Measurements from ENCODE around the gene ABHD2.
"Not testable (repeated sequence)": the region's sequence is repeated elsewhere in the genome, so short reads cannot be mapped to it uniquely, and the experiment has no call there.

ABHD2 gene

DNA sequence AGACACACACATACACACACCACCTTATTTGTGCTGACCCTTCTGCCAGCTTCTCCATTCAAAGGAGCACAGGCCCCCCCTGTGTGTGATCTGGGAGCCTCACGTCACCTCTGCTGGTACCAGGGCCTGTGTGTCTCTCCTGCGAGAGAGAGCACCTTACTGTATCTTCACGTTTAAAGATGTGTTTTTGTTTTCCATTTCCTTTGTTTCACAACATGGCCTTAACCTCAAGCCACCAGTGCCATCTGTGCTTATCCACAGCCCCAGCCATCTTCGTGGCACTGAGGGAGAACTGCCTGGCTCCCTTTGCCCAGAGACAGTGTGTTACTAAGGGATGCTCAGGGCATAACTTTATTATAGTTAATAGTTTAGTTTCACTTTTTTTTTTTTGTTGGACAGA is 52.3 kb downstream of the ABHD2 start:
- DNase-seq: no peak

DNA sequence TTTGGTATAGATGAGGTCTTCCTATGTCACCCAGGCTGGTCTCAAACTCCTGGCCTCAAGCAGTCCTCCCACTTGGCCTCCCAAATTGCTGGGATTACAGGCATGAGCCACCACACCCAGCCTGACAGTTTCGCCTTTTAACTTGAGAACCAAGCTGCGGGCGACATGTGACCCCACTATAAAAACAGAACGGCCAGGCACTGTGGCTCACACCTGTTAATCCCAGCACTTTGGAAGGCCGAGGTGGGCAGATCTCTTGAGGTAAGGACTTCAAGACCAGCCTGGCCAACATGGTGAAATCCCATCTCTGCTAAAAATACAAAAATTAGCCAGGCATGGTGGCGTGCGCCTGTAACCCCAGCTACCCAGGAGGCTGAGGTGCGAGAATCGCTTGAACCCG is 52.9 kb downstream of the ABHD2 start:
- DNase-seq: not testable (repeated sequence)

DNA sequence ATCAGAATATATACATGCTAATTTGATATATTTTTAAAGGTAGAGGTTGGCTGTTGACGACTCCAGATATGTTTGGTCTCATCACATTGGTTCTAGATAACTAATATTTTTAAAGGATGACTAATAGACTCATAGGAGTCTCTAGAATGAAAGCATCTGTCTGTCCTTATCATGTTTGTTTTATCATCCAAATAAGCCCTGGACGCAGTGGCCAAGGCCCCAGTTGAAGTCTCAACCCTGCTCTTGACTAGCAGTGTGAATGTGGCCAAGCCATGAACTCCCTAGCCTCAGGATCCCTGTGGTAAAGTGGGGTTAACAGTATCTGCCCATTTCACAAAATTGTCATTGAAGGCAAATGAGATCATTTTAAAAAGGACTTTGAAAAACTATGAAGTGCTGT is 53.6 kb downstream of the ABHD2 start:
- DNase-seq: no peak

DNA sequence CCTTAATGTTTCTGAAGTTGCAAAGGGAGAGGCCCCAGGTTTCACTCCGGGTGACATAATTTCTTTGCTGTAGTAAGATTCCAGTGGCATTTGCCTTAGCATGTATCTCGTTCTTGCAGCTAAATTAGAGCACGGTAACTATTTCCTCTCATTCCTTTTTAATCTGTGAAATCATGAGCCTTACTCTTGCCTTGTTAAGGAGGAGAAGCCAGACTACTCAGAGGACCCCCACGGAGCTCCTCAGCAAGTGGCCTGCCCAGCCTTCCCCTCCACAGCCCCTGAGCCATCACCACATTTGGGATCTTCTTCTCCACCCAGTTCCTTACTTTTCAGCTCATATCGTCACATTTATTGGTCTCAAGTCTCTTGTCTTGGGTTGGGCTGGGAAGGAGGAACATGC is 54.2 kb downstream of the ABHD2 start:
- no peak for DNase-seq

DNA sequence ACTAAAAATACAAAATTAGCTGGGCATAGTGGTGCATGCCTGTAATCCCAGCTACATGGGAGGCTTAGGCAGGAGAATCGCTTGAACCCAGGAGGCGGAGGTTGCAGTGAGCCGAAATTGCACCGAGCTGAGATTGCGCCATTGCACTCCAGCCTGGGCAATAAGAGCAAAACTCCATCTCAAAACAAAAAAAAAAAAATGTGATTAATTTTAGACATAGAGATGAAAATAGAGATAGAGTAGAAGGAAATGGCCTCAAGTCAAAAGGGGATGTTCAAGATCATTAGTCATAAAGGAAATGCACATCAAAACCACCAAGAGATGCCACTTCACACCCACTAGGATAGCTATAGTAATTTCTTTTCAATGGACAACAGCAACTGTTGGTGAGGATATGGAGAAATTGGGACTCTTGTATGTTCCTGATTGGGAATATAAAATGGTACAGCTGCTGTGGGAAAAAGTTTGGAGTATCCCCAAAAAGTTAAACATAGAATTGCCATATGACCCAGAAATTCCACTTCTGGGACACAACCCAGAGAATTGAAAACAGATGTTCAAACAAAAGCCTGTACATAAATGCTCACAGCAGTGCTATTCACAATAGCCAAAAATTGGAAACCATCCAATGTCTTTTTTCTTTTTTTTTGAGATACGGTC is 55.4 kb downstream of the ABHD2 start:
- DNase-seq: no peak

DNA sequence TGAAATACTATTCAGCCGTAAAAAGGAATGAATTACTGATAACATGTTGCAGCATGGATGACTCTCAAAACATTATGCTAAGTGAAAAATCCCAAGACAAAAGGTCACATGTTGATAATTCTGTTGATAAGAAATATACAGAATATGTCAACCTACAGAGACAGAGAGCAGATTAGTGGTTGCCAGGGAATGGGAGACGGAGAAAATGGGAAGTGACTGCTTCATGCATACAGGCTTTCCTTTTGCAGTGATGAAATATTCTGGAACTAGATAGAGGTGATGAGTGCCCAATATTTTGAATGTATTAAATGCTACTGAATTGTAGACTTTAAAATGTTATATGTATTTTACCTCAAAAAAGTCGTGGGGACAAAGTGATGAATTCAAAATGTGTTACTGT is 56.2 kb downstream of the ABHD2 start:
- no peak for DNase-seq

DNA sequence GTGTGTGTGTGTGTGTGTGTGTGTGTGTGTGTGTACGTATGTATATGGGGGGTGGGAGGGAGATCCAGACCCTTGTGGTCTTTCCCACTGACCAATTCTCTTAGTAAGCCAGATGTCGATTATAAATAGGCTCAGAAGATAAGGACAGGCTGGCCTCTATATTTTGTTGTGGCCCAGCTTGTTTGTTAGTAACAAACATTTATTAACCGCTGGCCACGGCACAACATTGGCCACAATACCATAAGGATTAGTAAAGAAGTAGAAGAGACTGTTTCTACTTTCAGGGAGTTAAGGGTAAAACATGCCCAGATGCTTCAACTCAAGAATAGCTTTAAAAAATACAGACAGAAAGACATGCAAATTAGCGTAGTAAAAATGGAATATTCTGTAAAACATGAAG is 58.1 kb downstream of the ABHD2 start:
- DNase-seq: no peak

DNA sequence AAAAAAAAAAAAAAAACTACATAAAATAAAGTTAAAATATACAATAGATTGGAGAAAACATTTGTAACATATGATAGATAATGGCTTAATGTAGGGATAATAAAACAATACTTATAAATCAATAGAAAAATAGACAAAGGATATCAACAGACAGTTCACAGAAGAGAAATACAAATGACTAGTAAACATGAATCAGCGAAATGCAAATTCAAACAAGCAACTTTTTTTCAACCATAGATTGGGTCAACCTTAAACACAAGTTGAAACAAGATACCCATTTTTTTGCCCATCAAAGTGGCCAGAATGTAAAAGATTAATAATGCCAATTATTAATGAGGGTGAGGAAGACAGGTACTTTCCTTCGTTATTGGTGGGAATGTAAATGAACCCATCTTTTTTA is 59.9 kb downstream of the ABHD2 start:
- no peak for DNase-seq

DNA sequence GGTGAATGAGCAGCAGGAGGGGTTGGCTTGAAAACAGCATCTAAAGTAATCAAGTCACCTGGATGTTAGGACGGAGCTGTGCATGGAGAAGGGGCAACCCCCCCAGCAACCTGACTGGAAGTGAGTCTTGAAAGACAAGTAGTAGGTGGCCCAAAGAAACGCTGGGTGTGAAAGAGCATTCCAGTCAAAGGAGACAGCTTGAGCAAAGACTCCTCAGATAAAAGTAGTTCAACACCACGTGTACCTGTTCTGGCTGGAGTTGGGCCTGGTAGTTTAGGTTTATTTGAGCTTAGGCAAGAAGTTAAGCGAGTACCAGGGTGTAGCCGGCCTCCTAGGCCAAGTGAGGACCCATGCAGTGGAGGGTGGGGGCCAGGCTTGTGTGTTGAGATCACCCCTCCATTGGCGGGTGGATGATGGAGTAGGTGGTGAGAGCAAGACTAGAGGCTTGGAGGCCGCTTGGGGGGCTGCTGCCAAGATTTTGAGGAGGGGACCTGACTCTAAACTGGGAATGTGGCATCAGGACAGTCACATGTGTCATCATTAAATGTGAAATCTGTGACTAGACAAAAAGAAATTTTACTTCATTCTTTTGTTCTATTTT is 61.3 kb downstream of the ABHD2 start:
- DNase-seq: no peak

DNA sequence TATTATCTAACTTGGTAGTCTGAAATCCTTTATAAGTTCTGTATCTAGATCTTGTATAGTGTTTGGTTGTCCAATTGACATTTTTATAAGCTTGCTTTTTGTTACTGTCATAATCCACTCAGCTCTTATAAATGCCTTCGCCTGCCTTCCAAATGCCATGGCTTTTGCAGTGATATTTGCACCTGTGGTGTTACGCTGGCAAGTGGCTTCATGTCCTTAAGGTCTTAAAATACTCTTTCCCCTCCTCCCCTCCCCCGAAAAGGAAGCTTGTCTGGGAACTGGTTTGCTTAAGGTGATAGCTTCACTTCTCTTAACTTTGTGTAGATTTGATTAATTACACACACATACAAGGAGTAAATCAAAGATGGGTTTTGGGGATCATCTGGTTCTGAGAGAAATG is 62.0 kb downstream of the ABHD2 start:
- no peak for DNase-seq

DNA sequence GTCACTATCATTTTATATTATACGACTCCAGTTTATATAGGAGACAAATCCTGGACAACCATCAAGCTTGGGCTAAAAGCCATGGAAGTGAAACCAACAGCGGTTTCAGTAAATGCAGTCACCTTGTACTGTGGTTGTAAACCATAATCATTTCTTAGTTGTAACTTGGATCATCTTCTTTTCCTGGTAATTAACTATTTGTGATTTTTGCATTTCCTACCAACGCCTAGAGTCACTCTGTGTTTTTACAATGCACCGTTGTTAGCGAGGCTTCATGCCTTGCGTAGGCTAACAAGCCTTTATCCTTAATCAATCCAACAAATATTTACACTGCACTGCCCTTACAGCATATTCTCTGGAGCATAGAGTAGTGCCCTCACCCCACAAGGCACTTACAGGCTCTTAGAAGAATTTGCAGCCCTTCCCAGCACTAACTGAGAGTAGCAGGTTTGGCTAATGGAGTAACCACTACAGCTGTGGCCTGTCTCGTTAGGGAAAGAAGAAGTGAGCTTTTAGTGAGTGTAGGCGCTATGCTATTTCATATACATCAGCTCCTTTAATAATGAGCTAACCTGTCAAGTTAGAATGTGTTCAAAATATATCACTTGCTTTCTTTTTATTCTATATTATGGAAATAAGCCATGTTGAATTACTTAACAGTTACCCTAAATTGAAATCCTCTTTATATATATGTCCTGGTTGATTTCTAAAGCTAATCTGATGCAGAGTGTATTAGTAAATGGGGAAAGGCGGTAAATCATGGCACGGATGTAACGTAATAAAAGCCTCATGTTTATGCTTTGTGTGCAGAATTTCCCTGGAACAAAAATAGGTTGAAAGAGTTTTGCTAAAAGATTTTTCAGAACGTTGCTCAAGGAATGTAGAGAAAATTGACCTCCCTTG is 62.8 kb downstream of the ABHD2 start:
- no peak for DNase-seq

DNA sequence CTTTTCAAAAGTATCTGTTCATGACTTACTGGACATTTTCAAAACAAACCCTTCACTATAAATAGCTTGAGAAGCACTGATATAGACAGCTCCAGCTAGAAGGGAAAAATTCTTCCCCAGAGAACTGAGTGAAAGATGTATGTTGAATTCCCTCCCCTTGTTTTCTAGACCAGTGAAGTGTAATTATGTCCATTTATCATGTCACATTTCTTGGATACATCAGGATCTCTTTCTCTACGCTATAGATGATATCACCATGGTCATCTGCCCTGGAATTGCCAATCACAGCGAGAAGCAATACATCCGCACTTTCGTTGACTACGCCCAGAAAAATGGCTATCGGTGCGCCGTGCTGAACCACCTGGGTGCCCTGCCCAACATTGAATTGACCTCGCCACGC is 66.9 kb downstream of the ABHD2 start:
- DNase-seq: no peak

DNA sequence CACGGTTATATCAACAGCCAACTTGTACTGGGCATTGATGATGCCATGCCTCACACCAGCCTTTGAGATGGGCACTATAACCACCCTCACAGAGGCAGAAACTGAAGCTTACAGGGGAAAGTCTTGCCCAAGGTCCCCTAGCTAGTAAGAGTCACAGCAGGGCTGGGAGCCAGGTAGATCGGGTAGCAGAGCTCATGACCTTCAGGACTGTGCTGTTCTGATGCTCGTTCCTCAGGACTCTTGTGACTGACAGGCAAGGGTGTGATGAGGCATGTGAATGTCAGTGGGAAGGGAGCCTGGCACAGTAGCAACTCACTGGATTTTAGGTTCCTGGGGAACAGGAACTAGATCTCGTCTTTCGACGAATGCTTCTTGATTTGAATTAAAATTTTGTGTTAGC is 67.4 kb downstream of the ABHD2 start:
- no peak for DNase-seq

DNA sequence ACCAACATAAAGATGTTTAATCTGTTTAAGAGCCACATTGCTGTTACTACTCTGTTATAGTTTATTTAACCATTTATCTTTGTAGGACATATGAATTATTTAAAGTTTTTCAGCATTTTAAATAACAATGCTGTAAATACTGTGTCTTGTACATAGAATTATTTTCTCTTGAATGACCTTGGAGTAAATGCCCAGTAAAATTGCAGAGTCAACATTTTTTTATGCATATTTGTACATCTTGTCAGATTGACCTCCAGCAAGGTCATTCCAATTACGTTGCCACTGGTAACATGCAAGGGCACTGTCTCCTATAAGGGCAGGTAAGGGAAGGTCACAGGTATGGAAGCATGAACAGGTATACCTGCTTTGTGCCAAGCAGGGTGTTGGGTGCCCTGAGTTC is 68.8 kb downstream of the ABHD2 start:
- DNase-seq: no peak

DNA sequence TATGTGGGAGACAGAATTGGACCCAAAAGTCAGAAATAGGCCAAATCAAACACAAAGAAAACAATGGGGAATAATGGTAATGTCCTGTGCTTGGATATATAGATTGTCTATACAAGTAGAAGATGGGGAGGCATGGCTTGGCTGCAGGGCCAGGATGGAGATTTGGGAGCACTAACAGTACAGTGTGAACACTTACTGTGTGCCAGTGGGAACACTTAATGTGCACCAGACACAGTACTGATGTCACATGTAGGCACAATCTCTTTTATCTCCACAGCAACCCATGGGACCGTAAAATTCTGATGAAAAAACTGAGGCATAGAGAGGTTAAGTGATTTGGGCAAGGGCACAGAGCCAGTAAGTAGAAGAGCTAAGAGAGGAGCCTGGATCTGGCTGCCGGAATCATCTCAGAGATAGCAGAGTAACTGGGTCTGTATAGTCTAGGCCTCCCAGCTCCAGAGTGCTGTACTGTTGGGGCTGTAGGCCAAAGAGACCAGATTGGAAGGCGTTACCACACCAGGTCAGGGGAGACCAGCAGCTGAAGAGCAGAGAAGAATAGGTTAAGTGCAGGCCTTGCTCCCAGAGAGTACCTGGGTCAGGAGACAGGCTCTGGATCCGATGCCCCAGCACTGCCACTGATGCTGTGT is 69.8 kb downstream of the ABHD2 start:
- no peak for DNase-seq

DNA sequence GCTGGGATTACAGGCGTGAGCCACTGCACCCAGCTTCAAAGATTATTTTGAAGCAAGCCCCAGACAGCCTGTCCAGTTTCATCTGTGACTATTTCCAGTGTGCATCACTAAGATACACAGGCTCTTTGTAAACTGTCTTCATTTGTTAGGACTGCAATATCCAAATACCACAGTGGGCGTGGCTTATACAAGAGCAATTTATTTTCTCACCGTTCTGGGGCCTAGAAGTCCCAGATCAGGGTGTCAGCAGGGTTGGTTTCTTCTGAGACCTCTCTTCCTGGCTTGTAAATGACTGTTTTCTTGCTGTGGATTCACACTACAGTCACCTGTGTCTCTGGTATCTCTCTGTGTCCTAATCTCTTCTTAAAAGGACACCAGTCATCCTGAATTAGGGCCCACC is 73.4 kb downstream of the ABHD2 start:
- DNase-seq: no peak

DNA sequence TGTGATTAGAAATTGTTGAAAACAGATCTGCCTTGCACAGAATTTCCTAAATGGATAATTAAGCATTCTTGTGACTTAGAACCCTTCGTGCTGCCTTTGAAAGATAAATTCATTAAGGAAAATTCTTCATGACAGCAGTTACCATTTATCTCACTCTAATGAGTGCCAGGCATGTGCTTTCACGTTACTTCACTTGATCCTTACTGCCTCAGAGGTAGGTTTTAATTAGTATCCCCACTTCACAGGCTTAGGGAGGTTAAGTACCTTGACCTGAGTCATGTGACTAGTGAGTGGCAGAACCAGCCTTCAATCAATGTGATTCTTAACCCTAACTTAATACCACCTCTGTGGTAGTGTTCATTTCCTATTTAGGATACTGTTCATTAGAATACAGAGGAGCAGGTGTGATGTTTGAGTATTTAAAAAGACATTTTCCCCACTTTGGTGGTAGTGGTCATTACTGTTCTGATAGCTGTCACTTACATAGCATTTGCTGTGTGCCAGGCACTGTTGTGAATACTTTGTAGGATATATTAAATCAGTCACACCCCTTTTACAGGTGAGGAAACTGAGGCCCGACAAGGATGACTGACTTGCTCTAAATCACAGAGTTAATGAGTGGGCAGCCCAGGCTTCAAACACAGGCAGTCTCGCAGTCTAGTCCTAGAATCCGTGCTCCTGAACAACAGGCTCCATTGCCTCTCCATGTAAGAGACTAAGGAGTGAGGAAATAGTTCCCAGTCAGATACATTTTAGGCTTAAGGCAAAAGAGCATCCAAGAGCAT is 75.2 kb downstream of the ABHD2 start:
- DNase-seq: no peak

DNA sequence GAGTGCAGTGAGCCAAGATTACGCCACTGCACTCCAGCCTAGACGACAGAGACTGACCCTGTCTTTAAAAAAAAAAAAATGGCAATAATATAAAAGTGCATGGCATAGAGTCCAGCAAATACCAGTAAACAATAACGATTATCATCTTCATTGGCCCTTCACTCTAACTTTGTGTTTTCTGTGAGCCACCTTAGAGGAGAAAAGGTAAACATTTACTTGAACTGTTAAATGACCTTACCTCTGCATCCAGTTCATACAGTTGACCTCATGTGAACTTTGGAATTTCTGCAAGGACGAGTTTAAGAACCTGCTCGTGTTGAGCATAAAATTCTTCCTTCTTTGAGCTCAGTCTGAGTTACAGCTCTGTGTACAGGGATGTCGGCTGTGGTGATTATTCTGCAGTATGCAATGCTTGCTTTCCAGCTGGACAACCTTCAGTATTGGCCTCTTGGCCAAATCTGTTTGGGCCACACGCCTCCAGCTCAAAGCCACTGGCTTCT is 76.5 kb downstream of the ABHD2 start:
- no peak for DNase-seq

DNA sequence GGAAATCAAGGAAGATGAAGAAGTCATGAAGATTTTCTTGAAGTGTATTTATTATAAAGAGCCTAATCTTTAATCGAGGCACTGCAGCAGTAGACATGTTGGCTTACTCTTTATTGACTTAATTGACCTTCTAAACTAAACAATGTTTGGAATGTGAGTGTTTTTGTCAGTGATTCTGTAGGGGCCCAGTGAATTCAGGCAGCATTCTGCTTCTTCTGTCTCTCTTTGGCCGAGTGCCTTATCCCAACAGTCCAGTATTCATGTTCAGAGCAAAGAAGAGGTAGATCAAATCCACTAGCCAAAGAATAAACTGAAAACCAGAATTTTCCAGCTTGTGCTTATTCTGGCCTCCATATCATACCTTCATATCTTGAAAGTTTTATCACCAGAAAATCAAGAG is 77.4 kb downstream of the ABHD2 start:
- no peak for DNase-seq

DNA sequence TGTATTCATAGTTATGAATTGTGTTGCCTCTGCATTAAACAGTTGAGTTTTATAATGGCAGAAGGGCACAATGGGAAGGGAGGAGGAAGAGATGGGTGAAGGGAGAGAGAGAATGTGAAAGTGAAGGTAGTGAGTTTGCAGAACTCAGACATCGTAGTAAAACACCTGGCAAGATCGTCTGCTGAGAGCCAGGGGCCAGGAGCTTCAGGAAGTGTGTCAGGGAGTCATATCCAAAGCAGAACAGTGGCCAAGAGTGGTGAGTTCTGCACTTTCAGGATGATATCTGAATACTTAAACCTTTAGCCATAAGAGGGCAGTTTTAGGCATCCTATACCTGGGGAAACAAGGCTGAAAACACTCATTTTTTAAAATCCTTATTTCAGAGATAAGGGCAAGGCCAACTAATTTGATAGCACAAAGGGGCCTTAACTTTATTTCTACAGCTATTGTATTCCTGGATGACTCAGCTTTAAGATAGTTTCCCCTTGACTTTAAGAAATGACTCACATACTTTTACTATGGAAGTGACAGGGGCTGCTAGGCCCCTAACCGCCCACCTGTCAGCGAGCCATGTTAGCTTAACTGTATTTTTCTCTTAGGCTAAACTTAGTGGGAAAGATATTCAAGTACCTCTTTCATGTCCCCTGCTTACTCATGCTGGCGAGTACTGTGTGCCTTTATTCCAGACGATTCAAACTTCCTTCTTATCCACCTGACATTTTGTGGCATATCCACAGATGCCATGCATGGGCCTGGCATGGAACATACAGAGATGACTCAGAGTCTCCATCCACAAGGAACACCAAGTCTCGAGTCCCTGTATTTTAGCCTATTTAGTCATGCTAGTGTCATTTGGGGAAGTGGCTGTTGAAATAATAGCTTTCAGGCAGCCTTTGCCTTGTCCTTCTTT is 79.3 kb downstream of the ABHD2 start:
- DNase-seq: no peak

DNA sequence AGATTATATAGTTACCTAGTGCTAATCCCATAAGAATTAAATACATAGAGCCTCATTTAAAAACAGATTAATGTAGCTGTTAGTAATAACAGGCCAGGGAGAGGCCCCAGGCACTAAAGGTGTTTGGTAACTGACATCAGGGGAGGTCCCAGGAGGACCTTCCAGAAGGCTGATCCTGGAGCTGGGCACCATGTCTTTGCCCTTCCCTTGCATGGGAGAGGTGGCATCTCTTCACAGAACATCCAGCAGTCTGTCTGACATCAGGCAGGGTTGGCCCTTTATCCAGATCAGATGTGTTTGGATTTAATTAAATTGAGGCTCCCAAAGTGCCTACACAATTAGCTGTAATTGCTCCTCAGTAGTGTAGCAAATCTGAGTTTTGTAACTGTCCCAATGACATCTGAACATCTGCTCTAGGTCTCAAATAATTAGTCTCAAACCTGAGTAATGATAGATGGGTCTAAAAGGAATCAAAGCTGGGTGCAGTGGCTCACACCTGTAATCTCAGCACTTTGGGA is 80.1 kb downstream of the ABHD2 start:
- no peak for DNase-seq

Measured in NCI-H748 treated with DMSO at 0.1 percent for 48 hours (cell line).